ENCODE data around the gene LCN12.

Gene LCN12

DNA sequence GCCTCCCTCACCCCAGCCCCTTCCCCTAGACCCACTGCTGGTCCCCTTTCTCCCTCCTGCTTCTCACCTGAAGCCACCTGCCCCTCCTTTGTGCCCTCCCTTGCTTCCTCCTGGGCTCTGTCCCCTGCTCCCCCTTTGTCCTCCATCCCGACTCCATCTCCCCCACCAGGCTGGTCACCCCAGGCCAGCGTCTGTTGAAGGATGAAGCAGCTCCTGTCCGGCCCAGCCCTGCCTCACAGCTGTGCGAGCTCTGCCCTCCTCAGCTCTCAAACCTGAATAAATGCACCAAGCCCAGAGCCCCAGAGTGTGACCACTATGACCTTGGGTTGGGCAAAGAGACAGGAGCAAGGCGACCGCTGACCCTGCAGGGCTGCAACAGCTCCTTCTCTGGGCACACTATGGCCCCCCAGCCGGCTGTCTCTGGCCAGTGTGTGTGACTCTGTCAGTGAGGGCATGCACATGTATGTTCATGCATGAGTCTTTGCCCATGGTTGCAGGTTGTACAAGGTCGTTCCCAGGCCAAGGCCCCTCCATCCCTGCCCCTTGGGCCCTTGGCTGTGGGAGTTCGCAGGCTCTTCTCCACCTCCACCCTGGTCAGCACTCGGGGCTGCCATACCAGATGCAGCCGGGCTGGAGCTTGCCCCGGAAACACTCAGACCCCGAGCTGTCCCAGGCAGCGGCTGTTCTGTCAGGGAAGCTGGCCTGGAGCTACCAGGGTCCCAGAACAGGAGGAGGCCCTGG lies 3.3 kb downstream of the LCN12 start:
- in situ Hi-C loops (cut with HindIII; ENCODE audit: low sequenced_read_pairs): no loop called here

DNA sequence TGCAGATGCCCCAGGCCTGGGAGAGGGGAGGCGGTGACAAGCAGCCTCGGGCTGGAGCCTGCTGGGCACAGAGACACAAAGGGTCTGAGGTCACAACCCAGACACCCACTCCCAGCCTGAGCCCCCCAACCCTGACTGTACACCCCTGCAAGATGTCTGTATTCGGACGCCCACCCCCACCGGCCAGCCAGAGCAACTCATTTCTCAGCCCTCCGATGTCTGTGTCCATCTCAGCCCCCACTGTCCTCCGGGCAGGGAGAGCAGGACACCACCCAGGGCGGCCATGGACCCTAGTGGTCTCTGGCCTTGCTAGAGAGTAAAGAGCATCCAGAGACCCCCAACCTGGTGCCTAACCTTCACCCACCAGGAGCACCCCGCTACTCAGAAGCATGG lies 3.9 kb downstream of the LCN12 start:
- in situ Hi-C loops (cut with HindIII; ENCODE audit: low sequenced_read_pairs): no loop called here

DNA sequence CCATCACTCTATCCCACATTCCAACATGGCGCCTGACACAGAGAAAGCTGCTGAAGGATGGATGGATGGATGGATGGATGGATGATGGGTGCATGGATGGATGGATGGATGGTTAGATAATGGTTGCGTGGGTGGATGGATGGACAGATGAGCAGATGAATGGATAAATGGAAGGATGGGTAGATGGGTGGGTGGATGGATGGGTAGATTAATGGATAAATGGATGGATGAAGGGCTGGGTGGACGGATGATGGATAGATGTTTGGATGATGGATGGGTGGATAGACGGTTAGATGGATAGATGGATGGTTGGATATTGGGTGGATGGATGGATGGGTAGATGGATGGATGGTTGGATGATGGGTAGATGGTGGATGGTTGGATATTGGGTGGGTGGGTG lies 4.5 kb downstream of the LCN12 start:
- in situ Hi-C loops (cut with HindIII; ENCODE audit: low sequenced_read_pairs): no loop called here

DNA sequence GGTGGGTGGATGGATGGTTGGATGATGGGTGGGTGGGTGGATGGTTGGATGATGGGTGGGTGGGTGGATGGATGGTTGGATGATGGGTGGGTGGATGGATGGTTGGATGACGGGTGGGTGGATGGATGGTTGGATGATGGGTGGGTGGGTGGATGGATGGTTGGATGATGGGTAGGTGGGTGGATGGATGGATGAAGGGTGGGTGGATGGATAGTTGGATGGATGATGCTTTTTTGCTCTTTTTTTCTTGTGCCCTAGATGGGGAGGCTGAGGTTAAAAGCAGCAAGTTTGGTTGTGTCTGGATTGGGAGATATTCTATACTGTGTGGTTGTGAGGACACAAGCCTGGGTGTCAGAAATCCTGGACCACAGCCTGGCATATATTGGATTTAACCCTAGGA lies 5.4 kb downstream of the LCN12 start:
- in situ Hi-C loops (cut with HindIII; ENCODE audit: low sequenced_read_pairs): no loop called here

DNA sequence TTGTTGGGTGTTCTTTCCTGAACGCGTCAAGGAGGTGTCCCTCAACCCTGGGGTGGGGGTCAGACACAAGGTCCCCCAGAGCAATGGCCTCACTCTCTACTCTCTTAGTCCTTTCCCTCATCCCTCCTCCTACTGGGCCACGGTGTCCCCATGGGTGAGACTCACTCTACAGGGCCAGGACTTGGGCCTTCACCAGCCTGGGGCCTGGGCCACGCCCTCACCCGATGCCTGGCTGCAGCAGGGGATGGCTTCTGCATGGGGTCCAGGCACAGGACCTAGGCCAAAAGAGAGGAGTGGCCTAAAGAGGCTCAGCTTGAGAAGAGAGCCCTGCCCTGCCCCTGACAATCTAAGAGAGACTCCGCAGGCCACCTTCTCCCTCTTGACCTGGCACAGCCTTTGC lies 5.8 kb downstream of the LCN12 start:
- in situ Hi-C loops (cut with HindIII; ENCODE audit: low sequenced_read_pairs): no loop called here

DNA sequence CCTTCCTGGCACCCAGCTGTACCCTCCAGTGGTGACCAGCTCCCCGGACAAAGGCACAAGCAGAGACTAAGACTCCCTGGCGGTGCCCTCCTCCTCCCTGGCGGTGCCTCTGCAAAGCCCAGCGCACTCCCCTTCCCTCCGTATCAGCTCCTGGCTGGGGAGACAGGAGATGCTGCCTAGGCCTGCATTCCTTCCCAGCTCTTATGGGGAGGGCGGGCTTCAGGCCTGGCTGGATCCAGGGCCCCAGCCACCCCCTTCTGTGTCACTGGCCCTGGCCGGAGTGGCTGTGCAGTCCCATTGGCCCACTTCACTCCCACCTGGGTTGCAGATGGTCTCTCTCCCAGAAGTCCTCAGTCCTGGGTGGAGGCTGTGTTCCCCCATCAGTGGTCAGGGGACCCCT lies 6.4 kb downstream of the LCN12 start:
- in situ Hi-C loops (cut with HindIII; ENCODE audit: low sequenced_read_pairs): no loop called here

DNA sequence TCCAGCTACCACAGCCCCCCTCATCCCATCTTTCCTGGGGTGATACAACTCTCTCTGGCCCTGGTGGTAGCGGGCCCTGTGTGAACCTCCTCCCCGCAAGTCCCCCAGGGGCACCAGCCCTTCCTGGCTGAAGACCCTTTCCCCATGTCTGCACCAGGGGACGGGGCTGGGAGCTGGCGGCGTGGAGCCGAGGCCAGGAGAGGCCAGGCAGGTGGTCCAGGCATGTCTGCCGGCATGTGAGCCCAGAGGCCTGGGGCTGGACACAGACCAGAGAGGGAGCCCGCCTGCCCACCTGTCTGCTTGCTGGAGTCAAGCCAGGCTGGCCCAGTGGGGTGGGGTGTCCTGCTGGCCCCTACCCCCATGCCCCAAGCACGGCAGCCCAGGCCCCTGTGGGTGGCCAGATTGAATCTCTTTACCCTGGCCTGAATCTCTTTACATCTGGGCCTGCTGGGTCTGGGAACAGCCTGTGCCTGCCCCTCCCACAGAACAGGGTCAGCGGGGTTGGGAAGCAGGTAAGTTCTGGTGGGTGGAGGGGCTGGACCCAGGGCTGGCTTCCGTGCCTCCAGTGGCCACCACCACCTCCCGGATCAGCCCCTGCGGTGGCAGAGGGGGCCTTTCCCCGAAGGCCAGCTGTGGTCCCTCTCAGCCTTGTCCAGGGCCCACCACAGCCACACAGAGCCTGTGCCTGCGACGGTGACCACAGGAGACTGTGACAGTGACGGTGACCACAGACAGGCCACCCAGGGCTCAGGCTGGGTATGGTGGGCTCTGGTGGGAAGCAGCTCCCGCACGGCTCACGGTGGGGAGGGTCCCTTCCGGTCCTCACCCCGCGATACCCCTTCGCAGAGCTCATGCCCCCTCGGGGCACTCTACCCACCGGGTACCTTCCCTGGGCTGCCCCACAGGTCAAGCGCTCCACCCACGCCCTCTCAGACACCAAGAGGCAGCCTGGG lies 7.1 kb downstream of the LCN12 start:
- in situ Hi-C loops (cut with HindIII; ENCODE audit: low sequenced_read_pairs): no loop called here

DNA sequence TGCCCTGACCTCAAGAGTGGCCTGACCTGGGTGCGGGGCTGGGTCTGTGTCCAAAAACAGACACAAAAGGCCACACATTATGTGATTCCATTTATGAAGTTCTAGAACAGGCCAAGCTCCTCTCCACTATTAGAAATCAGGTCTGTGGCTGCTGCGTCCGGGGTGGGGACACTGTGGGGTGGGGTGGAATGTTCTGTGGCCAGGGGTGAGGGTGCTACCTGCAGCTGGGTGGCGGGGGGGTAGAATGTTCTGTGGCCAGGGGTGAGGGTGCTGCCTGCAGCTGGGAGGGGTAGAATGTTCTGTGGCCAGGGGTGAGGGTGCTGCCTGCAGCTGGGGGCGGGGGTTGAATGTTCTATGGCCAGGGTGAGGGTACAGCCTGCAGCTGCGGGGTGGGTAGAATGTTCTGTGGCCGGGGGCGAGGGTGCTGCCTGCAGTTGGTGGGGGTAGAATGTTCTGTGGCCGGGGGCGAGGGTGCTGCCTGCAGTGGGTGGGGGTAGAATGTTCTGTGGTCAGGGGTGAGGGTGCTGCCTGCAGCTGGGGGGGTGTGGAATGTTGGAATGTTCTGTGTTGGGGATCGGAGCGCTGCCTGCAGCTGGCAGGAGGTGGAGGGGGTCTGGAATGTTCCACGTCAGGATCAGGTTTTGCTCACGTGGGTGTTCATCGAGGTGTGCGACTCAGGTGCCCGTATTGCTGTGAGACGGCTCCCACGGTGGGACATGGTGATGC lies 8.3 kb downstream of the LCN12 start:
- in situ Hi-C loops (cut with HindIII; ENCODE audit: low sequenced_read_pairs): no loop called here

DNA sequence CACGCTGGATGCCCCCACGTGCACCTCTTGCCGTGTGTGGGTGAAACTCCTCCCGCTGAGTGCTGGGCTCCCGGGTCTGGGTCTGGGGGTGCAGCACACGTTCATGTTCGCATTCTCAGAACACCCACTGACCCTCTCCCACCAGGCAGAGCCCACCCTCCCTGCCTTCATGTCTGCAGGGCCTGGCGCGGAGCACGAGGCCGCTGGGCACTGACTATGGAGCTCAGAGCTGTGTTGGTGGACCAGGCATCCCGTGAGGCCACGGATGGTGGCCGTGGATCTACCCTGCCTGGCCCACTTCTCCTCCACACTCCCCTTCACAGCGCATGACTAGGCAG lies 8.8 kb downstream of the LCN12 start:
- in situ Hi-C loops (cut with HindIII; ENCODE audit: low sequenced_read_pairs): no loop called here

DNA sequence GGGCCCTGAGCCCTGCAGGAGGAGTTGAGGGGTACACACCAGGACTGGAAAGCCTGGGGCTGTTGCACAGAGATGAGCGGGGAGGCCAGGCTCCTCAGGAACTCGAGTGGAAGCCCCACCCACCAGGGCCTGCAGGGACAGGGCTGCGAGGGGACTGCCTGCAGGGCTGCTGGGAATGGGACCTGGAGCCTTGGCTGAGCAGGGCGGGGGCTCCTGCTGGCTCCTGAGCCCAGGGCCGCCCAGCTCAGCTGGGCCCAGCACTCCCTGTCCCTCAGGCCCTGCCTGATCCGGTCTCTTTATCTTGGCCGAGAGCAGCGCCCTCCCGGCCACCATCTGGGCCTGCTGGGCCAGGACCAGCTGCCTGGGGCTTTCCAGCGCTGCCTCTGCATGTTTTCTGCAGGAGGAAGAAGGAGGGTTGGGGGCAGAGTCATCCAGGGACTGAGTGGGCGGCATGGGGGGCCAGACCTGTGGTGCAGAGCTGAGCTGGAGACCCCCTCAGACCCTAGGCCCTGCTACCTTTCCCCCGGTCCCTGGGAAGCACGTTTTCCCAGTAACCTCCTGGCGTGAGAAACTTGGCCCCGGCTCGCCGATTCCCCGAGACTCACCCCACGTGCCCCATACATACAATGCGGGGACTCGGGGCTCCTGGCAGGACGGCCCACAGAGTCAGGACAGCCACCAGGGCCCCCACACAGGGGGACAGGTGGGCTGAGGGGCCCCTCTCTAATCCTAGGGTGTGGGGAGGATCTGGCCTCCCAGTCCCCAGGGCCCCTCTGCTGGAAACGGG lies 9.4 kb downstream of the LCN12 start:
- in situ Hi-C loops (cut with HindIII; ENCODE audit: low sequenced_read_pairs): no loop called here

DNA sequence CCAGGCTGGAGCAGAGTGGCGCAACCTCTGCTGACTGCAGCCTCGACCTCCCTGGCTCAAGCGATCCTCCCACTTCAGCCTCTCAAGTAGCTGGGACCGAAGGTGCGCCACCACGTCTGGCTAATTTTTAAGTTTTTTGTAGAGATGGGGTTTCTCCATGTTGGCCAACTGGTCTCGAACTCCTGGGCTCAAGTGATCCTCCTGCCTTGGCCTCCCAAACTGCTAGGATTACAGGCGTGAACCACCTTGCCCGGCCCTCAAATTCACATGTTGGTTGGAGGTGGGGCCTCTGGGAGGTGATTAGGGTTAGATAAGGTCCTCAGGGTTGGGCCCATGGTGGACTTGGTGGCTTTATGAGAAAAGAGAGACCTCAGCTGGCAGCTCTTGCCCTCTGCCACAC lies 10.1 kb downstream of the LCN12 start:
- in situ Hi-C loops (cut with HindIII; ENCODE audit: low sequenced_read_pairs): no loop called here

DNA sequence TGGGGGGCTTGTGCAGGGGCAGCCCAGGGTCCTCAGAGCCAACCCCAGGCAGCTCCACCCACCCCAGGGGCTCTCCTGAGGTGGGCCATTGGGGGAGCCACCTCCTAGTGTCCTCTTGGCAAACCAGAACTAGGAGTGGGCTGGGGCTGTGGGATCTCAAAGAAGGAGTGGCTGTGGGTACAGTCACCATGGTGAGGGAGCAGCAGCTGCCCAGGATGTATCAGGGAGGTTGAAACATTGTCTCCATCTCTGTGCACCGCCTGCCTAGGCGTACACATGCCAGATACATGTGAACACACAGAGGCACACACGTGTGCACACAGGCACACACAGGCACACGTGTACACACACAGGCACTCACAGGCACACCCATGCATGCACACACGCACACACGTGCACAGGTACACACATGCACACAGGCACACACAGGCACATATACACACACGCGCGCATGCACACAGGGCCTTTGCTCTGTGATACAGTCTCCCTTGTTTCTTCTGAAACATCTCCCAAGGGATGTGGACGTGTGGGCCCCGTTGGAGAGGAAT lies 10.7 kb downstream of the LCN12 start:
- in situ Hi-C loops (cut with HindIII; ENCODE audit: low sequenced_read_pairs): no loop called here

DNA sequence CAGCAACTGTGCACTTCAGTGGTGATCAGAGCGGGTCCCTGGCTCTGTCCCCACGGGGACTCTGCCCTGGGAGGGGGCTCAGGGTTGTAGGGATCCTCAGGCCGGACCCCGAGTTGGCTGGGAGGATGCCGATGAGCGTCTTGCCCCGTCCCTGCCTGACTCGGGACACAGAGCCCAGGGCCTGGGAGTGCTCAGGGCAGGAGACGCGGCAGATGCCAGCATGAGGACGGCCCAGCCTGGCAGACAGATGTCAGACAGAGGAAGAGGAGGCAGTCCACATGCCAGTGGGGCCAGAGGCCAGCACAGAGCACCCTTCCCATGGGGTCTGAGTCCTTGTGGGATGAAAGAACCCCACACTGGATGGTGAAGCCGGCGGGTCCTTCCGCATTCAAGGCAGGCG lies 11.3 kb downstream of the LCN12 start:
- in situ Hi-C loops (cut with HindIII; ENCODE audit: low sequenced_read_pairs): no loop called here

DNA sequence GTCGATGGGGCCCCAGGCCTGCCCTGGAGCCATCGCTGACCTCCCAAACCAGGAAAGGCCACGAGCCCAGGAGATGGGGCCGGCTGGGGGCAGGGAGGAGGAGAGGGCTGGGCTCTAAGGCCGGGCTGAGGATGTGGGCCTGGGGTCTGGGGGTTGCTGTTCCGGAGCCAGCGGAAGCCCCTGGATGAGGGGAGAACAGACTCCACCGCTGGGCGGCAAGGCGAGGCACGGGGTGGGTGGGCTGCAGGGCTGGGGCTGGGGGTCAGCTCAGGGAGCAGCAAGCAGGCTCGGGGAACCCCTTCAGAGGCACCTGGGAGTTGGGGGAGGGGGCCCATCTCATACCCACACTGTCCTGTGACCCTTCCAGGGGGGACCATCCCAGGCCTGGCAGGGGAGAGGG lies 11.7 kb downstream of the LCN12 start:
- in situ Hi-C loops (cut with HindIII; ENCODE audit: low sequenced_read_pairs): no loop called here

DNA sequence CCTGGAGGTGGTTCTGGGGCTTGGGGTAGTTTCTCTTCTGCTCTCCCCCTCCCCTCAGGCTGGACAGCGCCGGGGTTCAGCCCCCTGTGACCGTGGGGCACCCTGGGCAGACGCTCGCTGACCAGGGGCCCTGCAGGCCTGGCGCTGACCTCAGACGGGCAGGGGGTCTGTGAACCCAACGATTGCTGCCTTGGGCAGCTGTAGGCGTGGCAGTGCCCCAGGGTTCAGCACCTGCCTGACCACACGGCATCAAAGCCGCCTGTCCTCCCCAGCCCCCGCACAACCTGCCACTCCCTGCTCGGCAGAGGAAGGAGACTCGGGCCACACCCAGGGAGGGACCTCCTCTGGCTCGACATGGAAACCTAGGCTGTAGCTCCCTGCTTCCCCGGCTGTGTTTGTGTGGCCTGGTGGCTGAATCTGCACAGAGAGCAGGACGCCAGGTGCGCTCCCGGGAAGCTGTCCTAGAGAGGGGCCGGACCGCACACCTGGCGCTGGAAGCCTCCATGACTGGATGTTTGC lies 12.2 kb downstream of the LCN12 start:
- in situ Hi-C loops (cut with HindIII; ENCODE audit: low sequenced_read_pairs): no loop called here

DNA sequence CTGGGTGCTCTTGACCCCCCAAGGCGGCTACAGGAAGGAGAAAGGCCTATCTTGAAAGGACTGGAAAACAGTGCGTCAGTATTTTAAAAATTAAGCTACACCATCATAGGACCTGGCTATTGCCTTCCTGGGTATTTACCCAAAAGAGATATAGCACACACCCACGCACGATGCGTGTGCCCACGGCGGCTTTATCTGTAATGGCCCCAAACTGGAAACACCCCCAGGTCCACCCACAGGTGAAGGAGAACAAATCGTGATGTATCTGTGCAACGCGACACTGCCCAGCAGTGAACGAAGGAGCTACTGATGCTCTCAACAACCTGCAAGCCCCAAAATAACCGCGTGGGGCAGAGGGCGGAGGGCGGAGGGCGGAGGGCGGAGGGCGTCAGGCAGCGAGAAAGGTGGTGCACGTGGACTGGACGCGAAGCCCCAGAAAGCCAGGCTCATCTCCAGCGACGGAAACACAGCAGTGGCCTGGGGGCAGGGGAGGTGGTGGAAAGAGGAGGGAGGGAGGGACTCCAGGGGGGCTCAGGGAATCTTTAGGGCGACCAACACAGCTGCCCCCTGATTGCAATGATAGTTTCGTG lies 12.9 kb downstream of the LCN12 start:
- in situ Hi-C loops (cut with HindIII; ENCODE audit: low sequenced_read_pairs): no loop called here

DNA sequence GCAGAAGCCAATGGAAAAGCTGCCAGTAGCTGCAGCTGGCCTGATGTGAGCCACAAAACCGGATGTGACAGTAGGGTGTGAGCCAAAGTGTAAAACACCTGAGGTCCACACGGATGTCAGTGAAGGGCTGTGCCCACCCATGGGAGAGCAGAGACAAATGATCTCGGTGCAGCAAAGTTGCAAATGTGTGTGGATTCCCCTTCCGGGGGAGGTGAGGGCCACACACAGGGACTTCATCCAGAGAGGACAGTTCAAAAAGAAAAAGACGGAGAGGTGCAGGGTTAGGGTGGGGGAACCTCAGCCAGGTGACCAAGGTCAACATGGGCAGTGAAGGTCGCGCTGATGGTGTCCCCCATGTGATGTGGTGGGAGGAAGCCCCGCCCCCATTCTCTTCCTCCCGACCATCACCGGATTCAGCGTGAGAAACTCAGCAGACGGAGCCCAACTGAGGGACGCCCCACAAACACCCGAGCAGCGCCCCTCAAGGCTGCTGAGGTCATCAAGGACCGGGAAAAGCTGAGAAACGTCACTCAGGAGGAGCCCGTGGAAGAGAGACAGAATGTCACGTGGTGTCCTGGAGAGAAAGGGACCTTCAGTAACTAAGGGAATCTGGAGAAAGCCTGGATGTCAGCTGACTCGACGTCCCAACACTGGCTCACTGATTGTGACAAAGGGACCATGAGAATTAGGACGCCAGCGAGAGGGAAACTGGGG lies 13.9 kb downstream of the LCN12 start:
- in situ Hi-C loops (cut with HindIII; ENCODE audit: low sequenced_read_pairs): no loop called here

DNA sequence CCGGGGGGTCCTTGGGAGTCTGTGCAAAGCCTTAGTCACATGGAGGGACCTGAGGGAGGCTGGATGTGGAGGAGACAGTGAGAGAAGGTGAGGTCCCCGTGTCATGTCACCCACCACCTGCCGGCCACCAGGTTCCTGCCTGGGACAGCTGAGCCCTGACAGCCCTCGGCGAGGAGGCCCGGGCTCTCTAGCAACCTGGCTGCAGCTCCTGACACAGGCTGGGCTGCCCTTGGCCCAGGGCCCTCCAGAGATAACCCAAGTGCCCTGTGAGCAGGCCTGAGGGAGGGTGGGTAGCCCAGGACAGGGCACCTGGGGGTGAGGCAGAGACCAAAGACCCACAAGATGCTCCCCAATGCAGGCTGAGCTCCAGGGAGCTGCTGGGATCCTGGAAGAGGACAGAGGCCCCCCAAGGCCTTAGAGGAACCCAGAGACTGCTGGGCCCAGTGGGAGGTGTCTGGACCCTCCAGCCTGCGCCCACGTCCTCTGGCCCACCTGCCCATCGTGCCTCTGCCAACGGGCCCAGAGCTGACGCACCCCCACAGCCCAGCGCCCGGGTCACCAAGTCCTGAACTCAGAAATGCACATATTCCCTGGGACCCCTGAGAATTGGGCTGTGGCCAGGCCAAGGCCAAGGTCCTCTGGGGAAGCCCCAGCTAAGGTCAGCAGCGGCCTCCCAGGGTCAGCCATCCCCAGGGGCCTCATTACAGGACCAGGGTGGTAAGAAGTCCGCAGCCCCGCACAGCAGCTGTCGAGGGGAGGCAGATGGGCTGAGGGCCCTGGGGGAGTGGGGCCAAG lies 16.5 kb downstream of the LCN12 start:
- in situ Hi-C loops (cut with HindIII; ENCODE audit: low sequenced_read_pairs): no loop called here

DNA sequence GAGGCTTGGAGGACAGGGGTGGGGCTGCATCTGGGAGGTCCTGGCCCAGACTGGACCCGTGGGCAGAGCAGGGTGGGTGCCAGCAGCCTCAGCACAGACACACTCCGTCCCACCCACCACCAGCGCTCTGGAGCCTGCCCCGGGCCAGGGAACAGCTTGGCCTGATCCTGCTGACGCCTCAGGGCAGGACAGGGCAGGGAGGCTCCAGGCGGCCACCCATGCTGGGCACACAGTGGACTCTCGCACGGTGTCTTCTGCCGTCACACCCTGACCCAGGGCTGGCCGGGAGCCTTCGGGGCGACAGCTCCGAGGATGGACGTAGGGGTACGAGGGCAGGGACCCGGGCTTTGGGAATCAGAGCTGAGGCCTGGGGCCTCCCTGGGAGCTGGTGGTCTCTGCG lies 17.1 kb downstream of the LCN12 start:
- in situ Hi-C loops (cut with HindIII; ENCODE audit: low sequenced_read_pairs): no loop called here

All from endothelial cell of hepatic sinusoid (primary cell).